HCT116 (cell line): ENCODE data around the gene POLR3F. TPM values are rescaled to one million over a fixed set of nuclear protein-coding genes. Genes with fewer than 3 reads are reported as not detected.
A peak's percentile ranks its signal among the peaks of the same experiment; 100 is the strongest.

Source experiments
- ATAC-seq: fragments of 200-7000 bp; cut with Tn5 transposase; 2 replicates; pipeline ENCODE4 v1.9.1; 2020; ENCODE audit warnings: mild to moderate bottlenecking, moderate library complexity
- BruUV-seq: library from RNA; stranded (reverse); fragments of 400-500 nt; replicated peaks from 2 replicates; lab custom pipeline; 2021; lab: Mats Ljungman, UMichigan
- CTCF ChIA-PET: fragments of 300-600 bp; sonication (Branson Sonifier 250); formaldehyde crosslinking; loops from one replicate; lab custom pipeline; 2021; ENCODE audit warnings: antibody characterized with exemption; lab: Charles Lee
- POLR2A ChIA-PET: fragments of 300-600, 350-600 bp; sonication (Branson Sonifier 250); formaldehyde crosslinking; loops from one replicate; lab custom pipeline; 2021; ENCODE audit warnings: antibody characterized with exemption; lab: Charles Lee
- RAD21 ChIA-PET, 2 experiments: fragments of 300-600 bp; sonication (Branson Sonifier 250); formaldehyde crosslinking; loops; one replicate each; lab custom pipeline; 2023; ENCODE audit warnings: low total read pairs in 2 of 2; ENCODE audit not compliant: uncharacterized antibody in 2 of 2, unreplicated experiment in 2 of 2, low non-redundant PET in 1 of 2; lab: Charles Lee
- DNase-seq: peaks from one replicate; pipeline ENCODE4 v3.0.0-alpha.2; 2010; ENCODE audit warnings: low read depth, low spot score
- H2AFZ ChIP-seq: fragments of 200-600 bp; shearing (Covaris generic), sonication (generic); 2 replicates; pipeline ENCODE4 v1.6.1; 2017; ENCODE audit warnings: low read depth, mixed run types, mixed read lengths, antibody characterized with exemption, low read length; ENCODE audit not compliant: poor library complexity, severe bottlenecking
- H3K27ac ChIP-seq: 2 replicates; pipeline ENCODE4 v1.5.1; 2012; ENCODE audit warnings: low read depth, low read length
- H3K27me3 ChIP-seq: fragments of 200-600 bp; sonication (generic); 2 replicates; pipeline ENCODE4 v1.6.1; 2016; ENCODE audit warnings: mixed run types, low read length, mixed read lengths; ENCODE audit not compliant: insufficient read depth
- H3K36me3 ChIP-seq, 2 experiments: fragments of 200-500 bp in 1 of 2; fragments of 200-600 bp in 1 of 2; sonication (Bioruptor generic) in 1 of 2; sonication (generic) in 1 of 2; 2 replicates each; pipeline versions ENCODE4 v1.5.1 to v1.6.1; 2014 to 2016; ENCODE audit warnings: low read length in 2 of 2, inconsistent platforms in 1 of 2, mixed read lengths in 1 of 2, mixed run types in 1 of 2; ENCODE audit not compliant: insufficient read depth in 2 of 2, control insufficient read depth in 1 of 2
- H3K4me1 ChIP-seq, 2 experiments: fragments of 200-600 bp in 1 of 2; sonication (generic) in 1 of 2; 2 replicates each; pipeline versions ENCODE4 v1.5.1 to v1.6.1; 2012 to 2017; ENCODE audit warnings: low read length in 2 of 2, inconsistent platforms in 1 of 2, mild to moderate bottlenecking in 1 of 2, mixed read lengths in 1 of 2, mixed run types in 1 of 2, moderate library complexity in 1 of 2; ENCODE audit not compliant: insufficient read depth in 2 of 2, control insufficient read depth in 1 of 2
- H3K4me2 ChIP-seq: fragments of 200-600 bp; sonication (generic); 2 replicates; pipeline ENCODE4 v1.6.1; 2017; ENCODE audit warnings: mixed run types, low read length, mixed read lengths
- H3K4me3 ChIP-seq, 2 experiments: fragments of 200-600 bp in 1 of 2; sonication (generic) in 1 of 2; replicated peaks in 1 of 2; 2 replicates each; pipeline ENCODE4 v1.5.1; 2011 to 2016; ENCODE audit warnings: low read length in 2 of 2, control low read depth in 1 of 2, low read depth in 1 of 2, mild to moderate bottlenecking in 1 of 2, mixed read lengths in 1 of 2, mixed run types in 1 of 2
- H3K79me2 ChIP-seq: fragments of 200-600 bp; sonication (generic); 2 replicates; pipeline ENCODE4 v1.6.1; 2017; ENCODE audit warnings: mild to moderate bottlenecking, mixed run types, low read length, moderate library complexity, mixed read lengths; ENCODE audit not compliant: insufficient read depth
- H3K9ac ChIP-seq: fragments of 200-600 bp; sonication (generic); 2 replicates; pipeline ENCODE4 v1.6.1; 2016; ENCODE audit warnings: low read length, mixed read lengths
- H3K9me2 ChIP-seq: fragments of 200-600 bp; sonication (generic), shearing (Covaris generic); 2 replicates; pipeline ENCODE4 v1.6.1; 2017; ENCODE audit warnings: mixed run types, mild to moderate bottlenecking, moderate library complexity; ENCODE audit not compliant: insufficient read depth
- H3K9me3 ChIP-seq, 2 experiments: fragments of 200-500 bp in 1 of 2; fragments of 200-600 bp in 1 of 2; sonication (Bioruptor generic) in 1 of 2; sonication (generic) in 1 of 2; 2 replicates each; pipeline ENCODE4 v1.6.1; 2014 to 2017; ENCODE audit warnings: low read length in 2 of 2, mixed read lengths in 2 of 2, inconsistent platforms in 1 of 2, low read depth in 1 of 2, mild to moderate bottlenecking in 1 of 2, mixed run types in 1 of 2, moderate library complexity in 1 of 2; ENCODE audit not compliant: control insufficient read depth in 1 of 2, insufficient read depth in 1 of 2
- H4K20me1 ChIP-seq: fragments of 200-600 bp; sonication (generic), shearing (Covaris generic); 2 replicates; pipeline ENCODE4 v1.6.1; 2017; ENCODE audit warnings: mixed run types, mild to moderate bottlenecking, moderate library complexity; ENCODE audit not compliant: insufficient read depth
- CEBPB ChIP-seq: IDR thresholded peaks from 2 replicates; pipeline ENCODE4 v1.6.1; 2012; ENCODE audit warnings: low read depth
- EGR1 ChIP-seq: IDR thresholded peaks from 2 replicates; pipeline ENCODE4 v1.6.1; 2012; ENCODE audit warnings: low read depth
- ELF1 ChIP-seq: IDR thresholded peaks from 2 replicates; pipeline ENCODE4 v1.6.1; 2012; ENCODE audit warnings: low read depth, borderline replicate concordance
- EZH2 ChIP-seq: fragments of 200-600 bp; sonication (generic); IDR thresholded peaks from 2 replicates; pipeline ENCODE4 v1.6.1; 2017; ENCODE audit warnings: antibody characterized with exemption, mixed run types
- JUND ChIP-seq: IDR thresholded peaks from 2 replicates; pipeline ENCODE4 v1.6.1; 2012
- TCF7L2 ChIP-seq: IDR thresholded peaks from 2 replicates; pipeline ENCODE4 v1.7.0; 2011; ENCODE audit warnings: borderline replicate concordance, inconsistent platforms; ENCODE audit not compliant: insufficient read depth, insufficient read length; ENCODE audit errors: extremely low read depth
- YY1 ChIP-seq: IDR thresholded peaks from 2 replicates; pipeline ENCODE4 v1.6.1; 2011; ENCODE audit warnings: low read length, low read depth, moderate library complexity, mild to moderate bottlenecking; ENCODE audit not compliant: insufficient replicate concordance; ENCODE audit errors: extremely low read depth
- intact Hi-C: fragments of 100-400 bp; cut with micrococcal nuclease; formaldehyde crosslinking; loops from 2 replicates; pipeline ENCODE4 v1.10.0; 2022
- total RNA-seq: library from RNA; stranded (reverse); gene quantifications from one replicate; pipeline ENCODE4 v1.2.1, GENCODE V29; 2021; ENCODE audit not compliant: unreplicated experiment

The POLR3F gene
- total RNA-seq, 1 experiment from 2014 or later: 11.4 TPM

DNA sequence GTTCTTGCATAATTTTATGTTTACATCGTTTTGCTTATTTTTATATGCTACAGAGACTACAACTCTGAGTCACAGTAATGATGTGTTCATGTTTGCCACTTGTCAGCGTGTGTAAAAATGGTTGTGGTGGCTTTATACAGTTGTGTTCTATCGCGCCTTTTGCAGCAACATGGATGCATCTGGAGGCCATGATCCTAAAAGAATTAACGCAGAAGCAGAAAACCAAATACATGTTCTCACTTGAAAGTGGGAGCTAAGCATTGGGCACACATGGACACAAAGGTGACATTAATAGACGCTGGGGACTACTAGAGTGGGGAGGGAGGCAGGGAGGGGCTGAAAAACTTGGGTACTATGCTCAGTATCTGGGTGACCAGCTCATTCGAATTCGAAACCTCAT is 39.6 kb downstream of the POLR3F start:
- ATAC-seq: no peak
- intact Hi-C loops: loop anchor here (1.0 to 5.0 kb wide), 3 partner anchors 39 to 81 kb away; partner anchors contain the start of genes DTD1, DZANK1, POLR3F and SMIM26
- peaks cover 15 to 16% of the 10 kb centered on the region in 2 experiments for H3K36me3 ChIP-seq
- no peak overlapping the region for H2AFZ ChIP-seq
- peak overlapping the region; percentile 93 for H3K9ac ChIP-seq
- no peaks in the 10 kb centered on the region for H3K9me3 ChIP-seq
- TSS peak; percentile 97 for BruUV-seq
- H3K27me3 ChIP-seq: no peaks in the 10 kb centered on the region
- peak overlapping the region; percentile 93 for H3K4me2 ChIP-seq
- H3K4me1 ChIP-seq: peaks cover 5 to 17% of the 10 kb centered on the region in 2 experiments; a peak in 3 of 4 replicates
- ChIA-PET CTCF (interaction anchor here (0.6 to 1.6 kb wide), 4 partner anchors 10 to 780 kb away, joined by 3 to 6 read pairs (median 3); partner anchors contain the start of genes DZANK1, POLR3F and RBBP9), POLR2A (interaction anchor here (1.0 to 4.0 kb wide), 12 partner anchors 9 to 219 kb away, joined by 3 to 43 read pairs (median 6); partner anchors contain the start of genes DZANK1, POLR3F, RBBP9 and SMIM26), RAD21 (interaction anchor here in 1 of 2 experiments (1.0 kb wide), 1 partner anchor 10 kb away, joined by 3 read pairs; the partner anchor contains the start of gene RBBP9)
- peaks cover 38% of the 10 kb centered on the region for H3K79me2 ChIP-seq
- peak overlapping the region; percentile 75; the same call in 1 of the 2 replicates for H3K27ac ChIP-seq
- DNase-seq: no peak
- no peaks in the 10 kb centered on the region for H4K20me1 ChIP-seq
- H3K4me3 ChIP-seq: peak overlapping the region; percentile 71 to 90
- no peaks in the 10 kb centered on the region for H3K9me2 ChIP-seq
- TF ChIP-seq EGR1 (no peak), EZH2 (no peak), ELF1 (no peak), JUND (0 out of 2 replicates have a peak, but pooled peaks have one; percentile 2), YY1 (no peak), TCF7L2 (no peak), CEBPB (no peak)
